ENCODE data around the gene TTF1.

The TTF1 gene, protein sequence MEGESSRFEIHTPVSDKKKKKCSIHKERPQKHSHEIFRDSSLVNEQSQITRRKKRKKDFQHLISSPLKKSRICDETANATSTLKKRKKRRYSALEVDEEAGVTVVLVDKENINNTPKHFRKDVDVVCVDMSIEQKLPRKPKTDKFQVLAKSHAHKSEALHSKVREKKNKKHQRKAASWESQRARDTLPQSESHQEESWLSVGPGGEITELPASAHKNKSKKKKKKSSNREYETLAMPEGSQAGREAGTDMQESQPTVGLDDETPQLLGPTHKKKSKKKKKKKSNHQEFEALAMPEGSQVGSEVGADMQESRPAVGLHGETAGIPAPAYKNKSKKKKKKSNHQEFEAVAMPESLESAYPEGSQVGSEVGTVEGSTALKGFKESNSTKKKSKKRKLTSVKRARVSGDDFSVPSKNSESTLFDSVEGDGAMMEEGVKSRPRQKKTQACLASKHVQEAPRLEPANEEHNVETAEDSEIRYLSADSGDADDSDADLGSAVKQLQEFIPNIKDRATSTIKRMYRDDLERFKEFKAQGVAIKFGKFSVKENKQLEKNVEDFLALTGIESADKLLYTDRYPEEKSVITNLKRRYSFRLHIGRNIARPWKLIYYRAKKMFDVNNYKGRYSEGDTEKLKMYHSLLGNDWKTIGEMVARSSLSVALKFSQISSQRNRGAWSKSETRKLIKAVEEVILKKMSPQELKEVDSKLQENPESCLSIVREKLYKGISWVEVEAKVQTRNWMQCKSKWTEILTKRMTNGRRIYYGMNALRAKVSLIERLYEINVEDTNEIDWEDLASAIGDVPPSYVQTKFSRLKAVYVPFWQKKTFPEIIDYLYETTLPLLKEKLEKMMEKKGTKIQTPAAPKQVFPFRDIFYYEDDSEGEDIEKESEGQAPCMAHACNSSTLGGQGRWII

DNA sequence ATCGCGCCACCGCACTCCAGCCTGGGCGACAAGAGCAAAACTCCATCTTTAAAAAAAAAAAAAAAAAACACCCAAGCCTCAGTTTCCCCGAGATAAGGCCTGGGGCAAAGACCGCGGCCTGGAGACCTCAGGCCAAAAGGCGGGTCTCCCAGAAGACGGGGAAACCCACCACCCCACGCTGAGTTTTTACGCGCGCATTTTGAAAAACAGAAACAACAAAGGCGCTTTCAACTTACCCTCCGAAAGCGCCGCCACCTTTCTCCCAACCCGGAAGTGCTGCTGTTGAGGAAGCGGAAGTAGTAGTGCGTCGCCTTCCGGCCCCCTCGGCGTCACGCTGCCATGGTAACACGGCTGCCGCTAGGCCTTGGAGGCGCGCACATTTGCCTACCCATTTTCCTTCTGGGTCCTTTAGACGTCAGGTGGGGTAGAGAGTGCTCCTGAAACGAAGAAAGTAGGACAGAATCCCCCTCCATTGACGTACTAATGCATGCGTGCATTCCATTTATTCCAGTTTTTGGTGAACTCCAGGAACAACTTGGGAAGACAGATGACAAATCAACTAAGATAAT lies at the start of gene TTF1:
TSS of gene TTF1 (minus strand) at position 287 of the 569 bp plus-strand sequence. CDS start 4,019 bp downstream, outside the sequence.
- peak; percentile 89 to 91 for DNase-seq (ENCODE audit: low read depth in 2 of 2)

- no peak for DNase-seq (ENCODE audit: low read depth in 2 of 2)
Observed at GRCh38 chr9:132456241-132456640, 49.6 kb upstream of the TTF1 start.

DNA sequence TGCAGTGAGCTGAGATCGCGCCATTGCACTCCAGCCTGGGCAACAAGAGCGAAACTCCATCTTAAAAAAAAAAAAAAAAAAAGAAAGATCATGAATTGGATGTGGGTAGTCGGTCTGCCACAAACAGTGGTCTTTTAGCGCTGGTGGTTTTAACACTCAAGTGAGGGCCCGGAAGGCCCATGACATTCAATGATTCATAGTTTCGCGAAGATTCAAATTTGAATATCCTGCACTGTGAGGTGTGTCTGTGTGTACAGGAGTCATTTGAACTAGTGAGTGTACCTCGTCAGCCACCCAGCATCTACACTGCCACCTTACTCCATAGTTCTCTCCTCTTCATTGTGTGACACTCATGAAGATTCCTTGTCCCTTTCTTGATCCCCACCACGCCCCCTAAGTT lies 44.6 kb upstream of the TTF1 start:
- no peak for DNase-seq (ENCODE audit: low read depth in 2 of 2)

DNA sequence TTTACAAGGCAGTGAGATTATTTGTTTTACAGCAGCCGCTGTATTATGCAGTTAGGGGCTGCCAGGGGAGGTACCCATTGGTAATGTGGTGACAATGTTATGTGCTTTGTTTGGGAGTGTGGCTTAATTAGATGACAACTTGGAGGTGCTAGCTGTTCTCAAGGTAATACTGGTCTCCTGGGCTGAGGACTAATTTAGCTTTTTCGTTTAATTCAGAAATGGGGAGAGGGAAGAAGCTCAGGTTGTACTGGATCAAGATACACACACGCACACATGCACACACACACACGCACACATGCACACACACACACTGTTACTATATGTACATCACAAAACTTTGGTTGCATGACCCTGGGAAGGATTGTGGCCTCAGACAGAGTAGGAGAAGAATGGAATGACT lies 41.3 kb upstream of the TTF1 start:
- DNase-seq (ENCODE audit: low read depth in 2 of 2), result no peak

GRCh38 chr9:132447346-132447745 lies 40.7 kb upstream of the TTF1 start:
- DNase-seq (ENCODE audit: low read depth in 2 of 2), result no peak

DNA sequence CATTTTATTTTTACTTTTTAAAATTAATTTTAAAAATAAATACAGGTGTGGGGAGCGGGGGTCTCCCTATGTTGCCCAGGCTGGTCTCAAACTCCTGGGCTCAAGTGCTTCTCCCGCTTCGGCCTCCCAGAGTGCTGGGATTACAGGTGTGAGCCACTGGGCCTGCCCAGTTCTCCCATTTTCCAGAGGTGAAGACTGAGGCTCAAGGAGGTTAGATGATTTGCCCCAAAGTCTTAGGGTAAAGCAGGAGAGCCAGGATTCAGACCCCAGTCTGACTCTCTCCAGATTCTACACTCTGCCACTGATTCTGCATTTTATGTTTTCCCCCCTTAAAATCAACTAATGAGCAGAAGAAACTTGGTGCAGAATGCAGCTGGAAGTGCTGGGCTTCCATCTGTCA lies 40.2 kb upstream of the TTF1 start:
- DNase-seq (ENCODE audit: low read depth in 2 of 2), result no peak

- DNase-seq (ENCODE audit: low read depth in 2 of 2), result no peak
Observed at GRCh38 chr9:132443951-132444607, 37.4 kb upstream of the TTF1 start.

DNA sequence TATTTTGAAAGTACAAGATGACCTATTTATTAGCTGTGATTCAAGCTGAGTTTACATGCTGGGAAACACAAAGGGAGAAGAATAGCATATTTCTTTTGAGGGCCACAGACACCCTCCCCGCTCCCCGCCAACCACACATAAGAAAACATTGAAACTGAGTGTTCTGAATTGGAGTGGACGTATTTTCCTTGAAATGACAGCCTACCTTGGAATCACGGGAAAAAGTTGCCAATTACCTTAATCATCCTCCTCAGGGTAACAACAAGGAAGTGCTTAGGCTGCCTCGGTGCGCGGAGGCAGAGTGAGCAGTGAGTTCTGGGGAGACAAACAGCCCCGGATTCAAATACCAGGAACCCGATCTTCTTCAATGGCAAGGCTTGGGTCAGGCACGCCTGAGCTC lies 34.8 kb upstream of the TTF1 start:
- DNase-seq (ENCODE audit: low read depth in 2 of 2), result no peak

DNA sequence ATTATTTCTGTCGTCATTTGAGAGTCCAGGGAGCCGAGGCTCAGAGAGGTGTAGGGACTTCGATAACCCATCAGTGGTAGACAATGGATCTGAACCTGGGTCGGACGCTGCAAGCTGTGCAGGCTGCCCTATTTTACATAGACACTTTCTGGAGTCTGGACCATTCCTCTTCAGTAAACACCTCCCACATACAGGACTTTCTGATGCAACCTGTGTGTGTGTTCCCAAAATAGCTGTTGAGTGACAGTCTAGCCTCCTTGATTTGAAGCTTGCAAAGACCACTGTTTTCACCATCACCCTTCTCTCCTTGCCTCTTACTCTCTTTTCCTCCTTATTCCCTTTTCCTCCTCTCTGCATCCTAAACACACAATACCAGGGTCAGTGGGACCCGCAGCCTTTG lies 34.1 kb upstream of the TTF1 start:
- DNase-seq (ENCODE audit: low read depth in 2 of 2), result no peak

GRCh38 chr9:132439153-132439552 lies 32.5 kb upstream of the TTF1 start:
- no peak for DNase-seq (ENCODE audit: low read depth in 2 of 2)

GRCh38 chr9:132434881-132435280 lies 28.2 kb upstream of the TTF1 start:
- no peak for DNase-seq (ENCODE audit: low read depth in 2 of 2)

- DNase-seq (ENCODE audit: low read depth in 2 of 2), result no peak
Observed at GRCh38 chr9:132430998-132431397, 24.4 kb upstream of the TTF1 start.

DNA sequence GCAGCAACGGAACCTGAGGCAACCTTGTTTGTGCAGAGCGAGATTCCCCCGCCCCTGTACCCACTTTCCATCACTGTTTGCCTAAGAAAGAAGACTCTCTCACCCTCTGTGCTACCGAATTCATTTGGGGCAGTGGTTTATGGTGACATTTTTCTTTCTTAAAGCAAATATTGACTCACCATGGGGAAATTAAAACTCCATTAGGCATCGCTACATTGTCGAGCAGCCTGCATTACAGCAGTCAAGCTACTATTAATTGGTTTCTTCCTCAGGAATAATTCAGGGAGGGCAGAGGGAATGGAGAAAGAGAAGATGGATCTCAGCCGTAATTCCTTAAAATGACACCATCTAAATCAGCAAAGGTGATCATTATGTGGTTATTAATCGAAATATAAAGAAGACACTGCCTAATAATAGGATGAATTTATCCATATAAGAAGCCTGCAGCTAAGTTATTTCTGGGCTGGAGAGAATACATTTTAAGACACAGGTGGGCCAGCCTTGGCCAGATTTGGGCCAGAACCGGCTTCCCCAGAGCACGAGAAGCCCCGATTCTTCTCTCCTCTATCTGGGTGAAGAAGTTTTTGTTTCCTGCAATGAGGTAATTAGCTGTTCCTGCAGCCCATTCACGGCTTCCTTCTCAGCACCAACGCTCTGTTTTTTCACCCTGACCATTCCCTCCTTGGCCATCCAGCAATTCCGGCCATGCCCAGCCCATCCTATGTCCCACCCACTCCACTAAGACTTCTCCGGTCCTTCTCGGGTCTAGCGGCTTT lies 20.2 kb upstream of the TTF1 start:
- DNase-seq (ENCODE audit: low read depth in 2 of 2), result no peak

DNA sequence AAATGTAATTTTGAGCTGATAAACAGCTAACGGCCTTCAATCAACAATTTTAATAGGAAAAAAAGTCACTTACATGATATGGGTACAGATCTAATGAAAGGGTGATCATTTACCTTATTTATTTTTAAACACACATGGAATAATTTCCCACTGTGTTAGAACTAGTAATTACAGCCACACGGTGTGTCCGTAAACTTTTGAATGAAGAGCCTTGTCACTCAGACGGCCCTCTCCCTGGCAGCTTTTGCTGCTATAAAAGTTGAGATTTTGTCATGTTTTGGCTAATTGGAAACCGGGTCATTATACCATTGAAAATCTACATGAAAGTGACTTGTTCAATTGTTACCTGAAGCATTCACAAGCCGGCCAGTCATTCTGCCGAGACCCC lies 19.0 kb upstream of the TTF1 start:
- no peak for DNase-seq (ENCODE audit: low read depth in 2 of 2)

DNA sequence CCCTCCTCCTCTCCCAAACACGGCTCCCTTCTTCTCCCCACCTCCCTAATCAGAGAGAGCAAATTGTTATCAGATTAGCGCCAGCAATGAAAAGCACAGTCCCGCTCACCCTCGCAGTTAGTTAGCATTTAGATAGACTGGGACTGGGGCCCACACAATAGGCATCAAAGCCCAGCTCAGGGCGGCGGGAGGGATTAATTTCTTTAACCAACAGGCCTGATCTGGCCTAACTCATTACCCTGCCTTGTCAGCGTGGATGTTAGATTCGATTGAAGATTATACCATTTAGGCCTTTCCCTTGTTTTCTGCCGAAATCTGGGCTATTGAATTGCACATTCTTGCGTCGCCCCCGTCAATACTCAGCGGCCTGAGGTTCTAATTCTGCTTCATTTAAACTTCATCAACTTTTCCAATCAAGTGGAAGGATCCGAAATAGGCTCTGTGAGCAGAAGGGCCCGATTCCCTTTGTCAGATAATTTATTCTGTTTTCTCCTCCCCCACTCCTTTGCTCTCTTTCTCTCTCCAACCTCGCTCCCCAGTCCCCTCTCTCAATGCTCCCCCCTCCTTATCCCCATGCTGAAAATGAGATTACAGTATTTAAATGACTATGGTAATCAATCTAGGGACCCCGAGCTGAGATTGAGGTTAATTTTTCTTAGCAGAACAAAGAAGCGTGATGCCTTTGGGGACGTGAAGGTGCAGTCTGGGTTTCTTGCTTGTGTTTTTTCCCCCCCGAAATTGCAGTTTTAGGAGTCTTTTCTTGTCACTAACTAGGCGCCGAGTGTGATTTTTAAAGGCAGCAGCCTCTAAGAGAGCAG lies 18.4 kb upstream of the TTF1 start:
- no peak for DNase-seq (ENCODE audit: low read depth in 2 of 2)

GRCh38 chr9:132423503-132423902 lies 16.9 kb upstream of the TTF1 start:
- no peak for DNase-seq (ENCODE audit: low read depth in 2 of 2)

DNA sequence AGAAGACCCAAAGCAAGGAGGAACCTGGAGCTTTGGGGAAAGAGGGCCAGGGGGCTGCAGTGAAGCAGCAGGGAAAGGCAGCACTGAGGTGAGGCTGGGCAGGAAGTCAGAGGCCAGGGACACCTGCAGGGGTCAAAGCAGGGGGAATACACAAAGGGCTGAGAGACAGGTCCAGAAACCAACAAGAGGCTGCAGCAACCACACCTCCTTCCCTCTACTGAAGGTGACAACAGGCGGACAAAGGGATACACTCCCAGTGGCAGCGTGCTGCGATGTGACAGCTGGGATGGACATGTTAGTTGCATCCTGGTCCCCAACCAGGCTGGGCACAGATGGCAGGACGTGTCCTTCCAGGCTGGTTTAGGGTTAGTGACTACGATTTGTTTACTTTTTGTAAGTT lies 15.9 kb upstream of the TTF1 start:
- DNase-seq (ENCODE audit: low read depth in 2 of 2), result no peak

DNA sequence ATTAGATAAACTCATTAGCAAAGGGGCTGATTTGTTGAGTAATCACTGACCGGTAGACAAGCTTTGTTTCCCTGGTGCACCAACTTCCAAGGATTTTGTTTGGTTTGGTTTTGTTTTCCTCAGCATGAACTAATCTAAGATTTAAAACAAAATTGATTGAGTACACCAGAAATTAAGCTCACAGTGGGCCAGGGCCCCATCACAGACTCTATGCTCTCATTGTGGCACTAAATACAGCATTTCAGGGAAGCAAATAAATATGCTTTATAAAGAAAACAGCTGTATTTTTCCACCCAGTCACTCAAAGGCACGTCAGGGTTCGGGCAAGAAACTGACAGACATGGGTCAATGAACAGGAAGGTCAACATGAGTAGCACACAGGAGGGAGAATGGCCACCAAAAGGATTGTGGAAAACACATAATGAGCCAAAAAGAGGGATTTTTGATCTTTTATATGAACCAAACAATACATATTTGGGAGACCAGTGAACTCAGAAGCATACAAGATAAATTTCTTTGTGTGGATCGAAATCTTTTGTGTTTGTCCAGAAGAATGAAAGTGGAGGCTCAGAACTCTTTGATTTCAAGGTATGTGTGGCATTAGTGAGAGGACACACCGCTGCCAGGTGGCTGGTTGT lies 12.2 kb upstream of the TTF1 start:
- DNase-seq (ENCODE audit: low read depth in 2 of 2), result no peak

GRCh38 chr9:132415181-132415580 lies 8.5 kb upstream of the TTF1 start:
- DNase-seq (ENCODE audit: low read depth in 2 of 2), result no peak

- no peak for DNase-seq (ENCODE audit: low read depth in 2 of 2)
Observed at GRCh38 chr9:132414731-132415130, 8.1 kb upstream of the TTF1 start.

All from stimulated activated CD4-positive, alpha-beta T cell treated with anti-CD3 and anti-CD28 coated beads, Interleukin-12 subunit alpha, Interleukin-12 subunit beta, amount 100 ng/mL, for 24 hours (primary cell).